K562 (cell line): Measurements from ENCODE around the gene SFN. TPM values are rescaled to one million over a fixed set of nuclear protein-coding genes. Genes with fewer than 3 reads are reported as not detected.

Experiments
- C11orf30 ChIP-seq: fragments of 450-650 bp; IDR thresholded peaks from 2 replicates; pipeline ENCODE4 v1.6.1; 2016; ENCODE audit warnings: low read depth, mild to moderate bottlenecking
- CC2D1A ChIP-seq: fragments of 450-650 bp; IDR thresholded peaks from 2 replicates; pipeline ENCODE4 v1.6.1; 2017; ENCODE audit warnings: mild to moderate bottlenecking
- ESRRA ChIP-seq: fragments of 450-650 bp; IDR thresholded peaks from 2 replicates; pipeline ENCODE4 v1.6.1; 2014; ENCODE audit warnings: low read depth, mild to moderate bottlenecking, moderate library complexity, borderline replicate concordance
- ETV1 ChIP-seq: fragments of 450-650 bp; conservative IDR thresholded peaks from 2 replicates; pipeline ENCODE4 v1.6.1; 2016; ENCODE audit warnings: missing genetic modification characterization, control low read depth, low read depth, missing compliant biosample characterization
- ETV6 ChIP-seq, 3 experiments: fragments of 150-350 bp in 1 of 3; sonication (generic) in 1 of 3; formaldehyde crosslinking in 1 of 3; IDR thresholded peaks; 2 replicates each; pipeline versions ENCODE4 v1.6.1 to v1.8.0; 2014 to 2022; ENCODE audit warnings: borderline replicate concordance in 2 of 3, low read depth in 2 of 3, antibody characterized with exemption in 1 of 3, low read length in 1 of 3, mild to moderate bottlenecking in 1 of 3, missing genetic modification reagents in 1 of 3
- FOS ChIP-seq: IDR thresholded peaks from 3 replicates; pipeline ENCODE4 v1.6.1; 2011; ENCODE audit not compliant: insufficient read length; ENCODE audit errors: extremely low read depth
- GABPB2 ChIP-seq: fragments of 250-450 bp; sonication (Bioruptor Pico); conservative IDR thresholded peaks from 2 replicates; pipeline ENCODE4 v1.5.1; 2021; ENCODE audit warnings: mild to moderate bottlenecking
- LCOR ChIP-seq: sonication (generic); formaldehyde crosslinking; IDR thresholded peaks from 2 replicates; pipeline ENCODE4 v1.8.0; 2022; ENCODE audit warnings: mild to moderate bottlenecking, missing genetic modification reagents
- MBD2 ChIP-seq: sonication (generic); IDR thresholded peaks from 2 replicates; pipeline ENCODE4 v1.6.1; 2016; ENCODE audit warnings: low read depth, borderline replicate concordance
- MNT ChIP-seq, 2 experiments: fragments of 450-650 bp; conservative IDR thresholded peaks; 2 replicates each; pipeline ENCODE4 v1.6.1; 2017; ENCODE audit warnings: mild to moderate bottlenecking in 2 of 2, moderate library complexity in 2 of 2
- PHB ChIP-seq: fragments of 250-450 bp; sonication (Bioruptor Pico); IDR thresholded peaks from 2 replicates; pipeline ENCODE4 v1.5.0; 2021
- PKNOX1 ChIP-seq: fragments of 450-650 bp; IDR thresholded peaks from 2 replicates; pipeline ENCODE4 v1.6.1; 2016
- POLR2B ChIP-seq: fragments of 450-650 bp; IDR thresholded peaks from 2 replicates; pipeline ENCODE4 v1.6.1; 2018; ENCODE audit warnings: low read depth; ENCODE audit not compliant: partially characterized antibody
- SIX5 ChIP-seq, 2 experiments: IDR thresholded peaks; 2 replicates each; pipeline ENCODE4 v1.6.1; 2011; ENCODE audit warnings: low read length in 2 of 2, borderline replicate concordance in 1 of 2, low read depth in 1 of 2, mild to moderate bottlenecking in 1 of 2, moderate library complexity in 1 of 2; ENCODE audit not compliant: insufficient read depth in 1 of 2
- ZC3H11A ChIP-seq: IDR thresholded peaks from 2 replicates; pipeline ENCODE4 v1.6.1; 2012; ENCODE audit warnings: low read depth, low read length, improper control_type of control experiment
- ZNF232 ChIP-seq: sonication (generic); formaldehyde crosslinking; IDR thresholded peaks from 2 replicates; pipeline ENCODE4 v1.8.0; 2022; ENCODE audit warnings: mild to moderate bottlenecking, missing genetic modification reagents
- ZNF24 ChIP-seq: fragments of 450-650 bp; IDR thresholded peaks from 2 replicates; pipeline ENCODE4 v1.6.1; 2016
- polyA plus RNA-seq, 8 experiments: library from polyadenylated mRNA; depleted of rRNA in 4 of 8; stranded (reverse) in 5 of 8; unstranded in 3 of 8; fragments of >200 nt; fragmentation: Nextera tagmentation in 2 of 8; fragmentation: Illumina TruSeq in 1 of 8; extraction: Ambion mirVana in 2 of 8; extraction: Trizol in 1 of 8; gene quantifications; 2 replicates each; pipeline versions ENCODE4 v1.2.1 to v1.2.3, GENCODE V29; 2011 to 2014; ENCODE audit warnings: inconsistent platforms in 1 of 8, missing spikeins in 1 of 8
- total RNA-seq, 7 experiments: library from RNA; depleted of rRNA in 6 of 7; stranded (reverse); fragments of >200 nt in 6 of 7; fragmentation: Illumina TruSeq in 2 of 7; extraction: Trizol in 2 of 7; gene quantifications; 2 replicates each; pipeline versions ENCODE4 v1.2.1 to v1.2.3, GENCODE V29; 2011 to 2021; ENCODE audit warnings: low replicate concordance in 1 of 7

The SFN gene
- total and polyA plus RNA-seq, 9 of the 15 experiments (the other 6 are each of a cell fraction or from before 2014, with no cell fraction given), result 0.10 to 3.8 (median 2.0) TPM

- TF ChIP-seq SIX5 (IDR thresholded peaks at IDR 0.05; ENCODE audit: borderline replicate concordance in 1 of 2, insufficient read depth in 1 of 2, low read depth in 1 of 2, low read length in 2 of 2) (no peak), CC2D1A (no peak), PKNOX1 (peak; percentile 96), ETV1 (no peak; the same call in 1 of the 2 replicates), PHB (CRISPR knock-in tag) (0 out of 2 replicates have a peak, but pooled peaks have one; percentile 19), ESRRA (no peak; the same call in 1 of the 2 replicates), ZNF232 (no peak), C11orf30 (no peak), ZNF24 (no peak), LCOR (no peak), POLR2B (peak; percentile 86), MBD2 (peak; percentile 96), ZC3H11A (no peak), ETV6 (IDR thresholded peaks at IDR 0.05; ENCODE audit: borderline replicate concordance in 1 of 2, low read depth in 2 of 2, low read length in 1 of 2) (0 out of 4 replicates have a peak, but pooled peaks of 1 of the 2 experiments have one; percentile 8), ETV6 (CRISPR knock-in tag; IDR thresholded peaks at IDR 0.05; ENCODE audit: borderline replicate concordance) (no peak), MNT (conservative IDR thresholded peaks at IDR 0.05) (peak in 1 of 2 experiments; percentile 87), GABPB2 (CRISPR knock-in tag) (no peak), FOS (peak; percentile 94)
These were observed 1.9 kb downstream of the SFN start (continued) for GRCh38 chr1:26864610-26865480.
